GM10248 (cell line): Measurements from ENCODE around the gene SEC16B.

Experiments used
- CTCF ChIA-PET: fragments of 300-600 bp; sonication (Branson Sonifier 250); formaldehyde crosslinking; extraction: SDS; loops from one replicate; lab custom pipeline; 2021; ENCODE audit warnings: antibody characterized with exemption; lab: Yijun Ruan, JAX
- POLR2A ChIA-PET: fragments of 350-650 bp; sonication (Branson Sonifier 250); formaldehyde crosslinking; extraction: SDS; loops from one replicate; lab custom pipeline; 2020; ENCODE audit warnings: antibody characterized with exemption; lab: Yijun Ruan, JAX
- DNase-seq: peaks from one replicate; pipeline ENCODE4 v3.0.0; 2012; ENCODE audit errors: extremely low spot score
- CTCF ChIP-seq: IDR thresholded peaks from 2 replicates; pipeline ENCODE4 v1.5.1; 2012; ENCODE audit warnings: mild to moderate bottlenecking, low read depth; ENCODE audit errors: extremely low read depth, missing control alignments, control extremely low read depth

SEC16B gene

DNA sequence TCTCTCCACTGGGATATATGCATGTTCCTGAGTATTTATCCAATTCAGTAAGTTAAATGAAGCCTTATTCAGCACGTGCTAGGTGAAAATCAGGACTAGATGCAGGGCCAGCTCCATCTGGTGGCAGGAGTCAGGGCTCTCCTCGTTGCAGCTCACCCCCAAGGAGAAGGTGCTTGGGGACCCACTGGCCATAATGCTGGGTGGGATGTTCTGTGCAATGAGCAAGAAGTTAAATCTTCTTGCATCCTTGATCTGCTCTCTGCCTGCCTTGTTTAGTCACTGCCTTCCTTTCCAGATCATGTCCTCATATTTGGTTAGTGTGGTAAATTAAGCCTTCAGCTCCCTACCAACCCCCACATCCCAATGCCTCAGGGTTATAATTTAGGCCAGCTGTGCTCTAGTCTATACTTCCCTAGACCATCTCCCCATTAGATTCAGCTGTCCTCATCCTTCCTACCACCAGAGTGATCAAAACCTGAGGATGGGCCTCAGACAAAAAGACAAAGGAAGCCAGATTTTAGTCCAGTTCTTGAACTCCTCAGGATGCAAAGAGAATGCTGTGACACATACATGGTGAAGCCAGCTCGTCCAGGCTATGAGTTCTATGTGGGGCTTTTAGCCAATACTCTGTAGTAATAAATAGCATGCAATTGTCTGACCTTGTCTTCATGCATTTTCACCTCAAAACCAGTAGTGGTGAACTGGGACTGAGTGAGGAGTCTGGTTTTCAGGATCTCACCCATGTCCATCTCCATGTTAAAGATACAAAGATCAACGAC lies 55.9 kb downstream of the SEC16B start:
- no peak for DNase-seq
- ChIA-PET POLR2A (no interaction called here), CTCF (interaction anchor here (0.6 to 1.3 kb wide), 4 partner anchors 13 to 973 kb away, joined by 3 to 4 read pairs (median 4); no protein-coding TSS in a partner anchor)
- TF ChIP-seq CTCF, result no peak

GRCh38 chr1:177912991-177913390 lies 56.9 kb downstream of the SEC16B start:
- TF ChIP-seq CTCF, result no peak
- no peak for DNase-seq
- ChIA-PET POLR2A (no interaction called here), CTCF (interaction anchor here (0.6 to 1.3 kb wide), 4 partner anchors 12 to 972 kb away, joined by 3 to 4 read pairs (median 4); no protein-coding TSS in a partner anchor)

DNA sequence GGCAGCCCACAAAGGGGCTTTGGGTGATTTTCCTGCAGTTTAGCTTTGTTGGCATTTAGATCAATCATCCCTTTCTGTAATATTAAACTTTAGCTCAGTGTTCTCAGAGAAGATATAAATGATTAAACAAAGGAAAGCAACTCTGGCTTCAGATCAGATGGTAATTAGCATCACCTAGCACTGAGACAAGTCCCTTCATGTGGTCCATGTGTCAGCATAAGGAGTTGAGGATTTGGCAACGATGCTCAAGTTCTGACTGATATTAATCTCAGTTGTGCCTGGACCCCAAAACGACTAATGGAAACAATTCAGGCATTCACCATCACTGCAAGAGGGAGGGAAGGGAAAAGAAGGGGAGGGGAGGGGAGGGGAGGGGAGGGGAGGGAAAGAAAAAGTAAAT lies 60.4 kb downstream of the SEC16B start:
- ChIA-PET CTCF (interaction anchor here (0.9 to 1.7 kb wide), 2 partner anchors 12 to 1010 kb away, joined by 3 to 5 read pairs; no protein-coding TSS in a partner anchor), POLR2A (no interaction called here)
- no peak for DNase-seq
- TF ChIP-seq CTCF, result no peak

DNA sequence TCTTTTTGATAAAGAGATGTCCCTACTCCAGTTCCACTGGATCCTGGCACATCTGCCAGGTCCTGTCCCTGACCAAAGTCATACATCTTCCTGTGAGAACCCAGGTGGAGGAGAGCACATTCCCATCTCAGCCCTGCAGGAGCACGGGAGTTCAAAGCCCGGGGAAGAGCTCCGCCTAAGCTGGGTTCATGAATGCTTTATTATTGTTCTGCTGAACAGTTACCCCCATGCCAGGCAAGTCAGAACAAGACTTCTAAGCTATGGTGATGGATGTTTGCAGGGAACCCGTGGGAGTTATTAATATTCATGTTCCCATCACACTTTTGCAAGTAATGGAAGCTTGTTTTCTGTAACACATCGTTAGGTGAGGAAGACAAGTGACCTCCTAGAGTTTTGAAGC lies 62.9 kb downstream of the SEC16B start:
- CTCF ChIA-PET, result no interaction called here
- TF ChIP-seq CTCF, result no peak
- no peak for DNase-seq
- POLR2A ChIA-PET, result no interaction called here

GRCh38 chr1:177905686-177906085 lies 64.2 kb downstream of the SEC16B start:
- ChIA-PET CTCF (no interaction called here), POLR2A (no interaction called here)

GRCh38 chr1:177902266-177902665 lies 67.6 kb downstream of the SEC16B start:
- no peak for DNase-seq
- no peak for TF ChIP-seq CTCF
- ChIA-PET POLR2A (no interaction called here), CTCF (no interaction called here)

More at GRCh38 chr1:177905686-177906085, 64.2 kb downstream of the SEC16B start:
- no peak for DNase-seq
- no peak for TF ChIP-seq CTCF
